Activated CD8-positive, alpha-beta memory T cell treated with anti-CD3 and anti-CD28 coated beads for 4 hours (primary cell): ENCODE data around the gene SPOUT1.
"Not testable (repeated sequence)": the region's sequence is repeated elsewhere in the genome, so short reads cannot be mapped to it uniquely, and the experiment has no call there.

ENCODE experiments used
- DNase-seq, 2 donors: peaks; one replicate each; pipeline ENCODE4 v3.0.0-alpha.2; 2020; ENCODE audit warnings: low read depth in 2 of 2

The SPOUT1 gene, protein sequence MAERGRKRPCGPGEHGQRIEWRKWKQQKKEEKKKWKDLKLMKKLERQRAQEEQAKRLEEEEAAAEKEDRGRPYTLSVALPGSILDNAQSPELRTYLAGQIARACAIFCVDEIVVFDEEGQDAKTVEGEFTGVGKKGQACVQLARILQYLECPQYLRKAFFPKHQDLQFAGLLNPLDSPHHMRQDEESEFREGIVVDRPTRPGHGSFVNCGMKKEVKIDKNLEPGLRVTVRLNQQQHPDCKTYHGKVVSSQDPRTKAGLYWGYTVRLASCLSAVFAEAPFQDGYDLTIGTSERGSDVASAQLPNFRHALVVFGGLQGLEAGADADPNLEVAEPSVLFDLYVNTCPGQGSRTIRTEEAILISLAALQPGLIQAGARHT

DNA sequence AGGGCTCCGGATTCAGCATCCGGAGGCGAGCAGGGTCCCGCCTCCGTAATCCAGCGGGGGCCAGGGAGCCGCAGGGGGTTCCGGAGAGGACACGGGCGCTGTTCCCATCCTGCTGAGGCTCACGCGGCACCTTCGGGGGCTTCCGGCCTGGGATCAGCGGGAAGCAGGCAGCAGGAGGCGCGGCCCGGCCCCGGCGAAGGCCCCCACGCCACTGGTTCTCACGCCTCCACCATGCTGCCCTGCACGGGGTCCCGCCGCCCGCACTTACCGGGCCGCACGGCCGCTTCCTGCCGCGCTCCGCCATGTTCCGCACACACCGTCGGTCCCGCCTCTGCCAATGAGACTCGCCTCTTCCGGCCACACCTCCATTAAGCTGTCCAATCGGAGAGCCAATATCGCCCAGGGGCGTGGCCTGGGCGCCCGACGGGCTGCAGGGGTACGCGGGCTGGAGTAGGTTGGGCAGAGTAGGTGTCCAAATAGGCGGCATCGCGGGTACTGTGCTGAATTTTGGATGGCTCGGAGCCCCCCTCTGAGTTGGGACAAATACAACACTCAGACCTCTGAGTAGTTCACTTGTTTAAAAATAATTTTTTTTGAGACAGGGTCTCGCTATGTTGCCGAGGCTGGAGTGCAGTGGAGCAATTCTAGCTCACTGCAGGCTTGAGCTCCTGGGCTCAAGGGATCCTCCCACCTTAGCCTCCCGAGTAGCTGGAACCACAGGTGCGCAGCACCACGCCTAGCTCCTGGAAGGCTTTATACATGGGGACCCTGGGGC lies at the start of gene SPOUT1:
TSS of gene SPOUT1 (minus strand) at position 318 of the 775 bp plus-strand sequence. CDS start at position 304, 14 bp downstream.
- DNase-seq, result peak; percentile 82

DNA sequence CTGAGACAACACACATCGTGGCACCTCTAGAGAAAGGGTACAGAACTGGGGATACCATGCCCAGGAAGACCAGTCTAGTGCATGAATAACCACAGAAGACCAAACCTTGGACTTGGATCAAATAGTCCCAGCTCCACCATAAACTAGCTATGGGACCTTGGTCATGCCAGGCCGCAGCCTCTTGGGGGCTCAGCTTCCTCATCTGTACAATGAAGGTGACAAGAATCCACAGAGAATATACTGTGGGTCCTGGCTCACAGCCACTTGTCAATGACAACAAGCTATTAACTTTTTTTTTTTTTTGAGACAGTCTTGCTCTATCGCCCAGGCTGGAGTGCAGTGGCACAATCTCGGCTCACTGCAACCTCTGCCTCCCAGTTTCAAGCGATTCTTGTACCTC lies 48.3 kb upstream of the SPOUT1 start:
- no peak for DNase-seq

DNA sequence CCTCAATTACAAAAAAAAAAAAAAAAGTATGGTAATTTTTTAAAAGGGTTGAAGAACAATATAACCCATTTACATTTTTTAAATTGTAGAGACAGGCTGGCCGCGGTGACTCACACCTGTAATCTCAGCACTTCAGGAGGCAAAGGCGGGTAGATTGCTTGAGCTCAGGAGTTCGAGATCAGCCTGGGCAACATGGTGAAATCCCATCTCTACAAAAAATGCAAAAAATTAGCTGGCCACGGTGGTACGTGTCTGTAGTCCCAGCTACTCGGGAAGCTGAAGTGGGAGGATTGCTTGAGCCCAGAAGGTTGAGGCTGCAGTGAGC lies 41.3 kb upstream of the SPOUT1 start:
- not testable (repeated sequence) for DNase-seq

DNA sequence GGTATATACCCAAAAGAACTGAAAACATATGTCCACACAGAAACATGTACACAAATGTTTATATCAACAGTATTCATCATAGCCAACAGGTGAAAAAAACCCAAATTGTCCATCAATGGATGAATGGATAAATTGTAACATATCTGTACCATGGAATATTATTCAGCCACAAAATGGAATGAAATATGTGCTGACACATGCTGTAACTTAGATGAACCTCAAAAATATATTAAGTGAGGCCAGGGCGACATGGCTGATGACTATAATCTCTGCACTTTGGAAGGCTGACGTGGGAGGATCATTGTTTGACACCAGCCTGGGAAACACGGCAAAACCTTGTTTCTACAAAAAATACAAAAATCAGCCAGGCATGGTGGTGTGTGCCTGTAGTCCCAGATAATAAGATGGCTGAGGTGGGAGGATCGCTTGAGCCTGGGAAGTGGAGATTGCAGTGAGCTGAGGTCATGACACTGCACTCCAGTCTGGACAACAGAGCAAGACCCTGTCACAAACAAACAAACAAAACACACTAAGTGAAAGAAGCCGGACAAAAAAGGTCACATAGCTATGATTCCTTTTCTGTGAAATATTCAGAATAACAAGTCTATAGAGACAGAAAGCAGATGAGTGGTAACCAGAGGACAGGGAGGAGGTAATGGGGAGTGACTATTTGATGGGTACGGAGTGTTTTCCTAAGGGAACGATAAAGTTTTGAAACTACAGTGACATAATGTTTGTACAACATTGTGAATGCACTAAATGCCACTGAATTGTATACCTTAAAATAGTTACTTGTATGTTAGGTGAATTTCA lies 40.7 kb upstream of the SPOUT1 start:
- DNase-seq, result no peak

DNA sequence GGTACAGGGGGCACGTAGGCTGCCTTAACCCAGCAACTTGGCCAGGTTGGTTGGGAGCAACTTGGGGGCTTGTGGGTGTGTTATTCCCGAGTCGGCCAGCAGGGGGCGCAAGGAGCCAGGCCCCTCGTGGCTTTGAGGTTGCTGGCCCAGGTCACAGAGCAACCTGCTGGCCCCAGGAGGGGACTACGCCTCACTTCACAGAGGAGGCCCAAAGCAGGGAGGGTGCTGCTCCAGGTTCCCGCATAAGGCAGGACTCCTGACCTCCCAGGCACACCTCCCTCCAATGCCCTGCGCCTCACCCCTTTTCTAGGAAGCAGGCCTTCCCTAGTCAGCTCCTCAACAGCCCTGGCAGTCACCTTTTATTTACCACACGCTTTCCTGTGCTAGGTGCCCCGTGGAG lies 34.1 kb upstream of the SPOUT1 start:
- peak; percentile 63 to 72 for DNase-seq

DNA sequence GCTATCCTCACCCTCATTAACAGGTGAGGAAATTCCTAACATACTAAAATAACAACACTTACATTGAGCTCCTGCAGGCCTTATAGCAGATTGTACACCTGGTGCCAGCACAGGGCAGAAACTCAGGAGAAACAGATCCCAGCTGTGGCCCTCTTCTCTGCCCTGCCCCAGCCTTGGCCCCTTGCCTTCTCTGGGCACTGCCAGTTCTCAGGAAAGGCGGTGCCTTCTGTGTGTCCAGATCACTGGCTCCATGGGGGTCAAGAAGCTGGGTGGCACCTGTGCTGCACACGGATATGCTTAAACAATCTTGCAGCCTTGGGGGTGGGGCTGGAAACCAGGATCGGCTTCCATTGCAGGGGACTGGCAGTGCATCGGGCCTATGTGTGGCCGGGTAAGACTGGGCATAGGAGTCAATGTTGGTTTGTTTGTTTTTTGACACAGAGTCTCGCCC lies 32.8 kb upstream of the SPOUT1 start:
- no peak for DNase-seq

DNA sequence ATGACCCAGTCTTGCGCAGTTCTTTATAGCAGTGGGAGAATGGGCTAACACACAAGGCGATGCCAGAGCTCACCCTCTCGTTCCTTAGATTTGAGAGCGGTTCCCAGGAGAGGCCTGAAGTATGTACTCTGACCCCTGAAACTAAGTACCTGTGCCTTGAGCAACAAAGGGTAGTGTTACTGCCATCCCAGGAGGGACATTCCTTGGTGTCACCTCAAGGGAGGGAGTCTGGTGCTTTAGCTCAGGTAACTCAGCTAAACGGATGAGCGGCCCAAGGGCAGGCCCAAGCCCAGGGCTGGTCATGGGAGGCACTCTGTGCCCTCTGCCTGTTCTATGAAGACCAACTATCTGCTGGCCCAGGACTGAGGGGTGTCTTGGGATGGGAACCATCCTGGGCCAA lies 31.9 kb upstream of the SPOUT1 start:
- no peak for DNase-seq

DNA sequence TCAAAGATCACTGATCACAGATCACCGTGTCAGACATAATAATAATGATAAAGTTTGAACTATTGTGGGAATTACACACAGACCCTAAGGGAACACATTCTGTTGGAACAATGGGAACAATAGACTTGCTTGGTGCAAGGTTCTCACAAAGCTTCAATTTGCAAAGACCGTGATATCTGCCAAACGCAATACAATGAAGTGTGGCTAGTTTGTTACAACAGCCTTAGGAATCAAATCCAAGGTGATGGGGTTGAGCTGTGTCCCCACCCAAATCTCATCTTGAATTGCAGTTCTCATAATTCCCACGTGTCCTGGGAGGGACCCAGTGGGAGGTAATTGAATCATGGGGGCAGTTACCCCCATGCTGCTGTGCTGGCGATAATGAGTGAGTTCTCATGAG lies 31.3 kb upstream of the SPOUT1 start:
- DNase-seq, result no peak

DNA sequence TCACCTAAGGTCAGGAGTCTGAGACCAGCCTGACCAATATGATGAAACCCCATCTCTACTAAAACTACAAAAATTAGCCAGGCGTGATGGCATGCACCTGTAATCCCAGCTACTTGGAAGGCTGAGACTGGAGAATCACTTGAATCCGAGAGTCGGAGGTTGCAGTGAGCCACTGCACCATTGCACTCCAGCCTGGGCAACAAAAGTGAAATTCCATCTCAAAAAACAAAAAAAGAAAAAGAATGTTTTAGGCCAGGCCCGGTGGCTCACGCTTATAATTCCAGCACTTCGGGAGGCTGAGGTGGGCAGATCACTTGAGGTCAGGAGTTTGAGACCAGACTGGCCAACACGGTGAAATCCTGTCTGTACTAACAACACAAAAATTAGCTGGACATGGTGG lies 28.9 kb upstream of the SPOUT1 start:
- not testable (repeated sequence) for DNase-seq

DNA sequence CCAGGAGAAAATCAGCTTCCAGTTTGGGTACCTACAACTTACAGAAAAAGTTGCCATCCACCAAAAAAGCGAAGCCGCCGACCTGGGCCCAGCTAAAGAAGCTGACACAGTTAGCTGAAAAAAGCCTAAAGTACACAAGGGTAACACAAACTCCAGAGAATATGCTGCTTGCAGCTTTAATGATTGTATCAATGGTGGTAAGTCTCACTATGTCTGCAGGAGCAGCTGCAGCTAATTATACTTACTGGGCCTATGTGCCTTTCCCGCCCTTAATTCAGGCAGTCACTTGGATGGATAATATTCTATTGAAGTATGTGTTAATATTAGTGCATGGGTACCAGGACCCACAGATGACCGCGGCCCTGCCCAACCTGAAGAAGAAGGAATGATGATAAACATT lies 24.9 kb upstream of the SPOUT1 start:
- not testable (repeated sequence) for DNase-seq

DNA sequence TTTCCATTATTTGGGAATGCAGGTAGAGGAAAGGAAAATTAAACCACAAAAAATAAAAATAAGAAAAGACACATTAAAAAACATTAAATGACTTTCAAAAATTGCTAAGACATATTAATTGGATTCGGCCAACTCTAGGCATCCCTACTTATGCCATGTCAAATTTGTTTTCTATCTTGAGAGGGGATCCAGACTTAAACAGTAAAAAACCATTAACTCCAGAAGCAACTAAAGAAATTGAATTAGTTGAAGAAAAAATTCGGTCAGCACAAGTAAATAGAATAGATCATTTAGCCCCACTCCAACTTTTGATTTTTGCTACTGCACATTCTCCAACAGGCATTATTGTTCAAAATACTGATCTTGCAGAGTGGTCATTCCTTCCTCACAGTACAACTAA lies 23.1 kb upstream of the SPOUT1 start:
- DNase-seq, result not testable (repeated sequence)

DNA sequence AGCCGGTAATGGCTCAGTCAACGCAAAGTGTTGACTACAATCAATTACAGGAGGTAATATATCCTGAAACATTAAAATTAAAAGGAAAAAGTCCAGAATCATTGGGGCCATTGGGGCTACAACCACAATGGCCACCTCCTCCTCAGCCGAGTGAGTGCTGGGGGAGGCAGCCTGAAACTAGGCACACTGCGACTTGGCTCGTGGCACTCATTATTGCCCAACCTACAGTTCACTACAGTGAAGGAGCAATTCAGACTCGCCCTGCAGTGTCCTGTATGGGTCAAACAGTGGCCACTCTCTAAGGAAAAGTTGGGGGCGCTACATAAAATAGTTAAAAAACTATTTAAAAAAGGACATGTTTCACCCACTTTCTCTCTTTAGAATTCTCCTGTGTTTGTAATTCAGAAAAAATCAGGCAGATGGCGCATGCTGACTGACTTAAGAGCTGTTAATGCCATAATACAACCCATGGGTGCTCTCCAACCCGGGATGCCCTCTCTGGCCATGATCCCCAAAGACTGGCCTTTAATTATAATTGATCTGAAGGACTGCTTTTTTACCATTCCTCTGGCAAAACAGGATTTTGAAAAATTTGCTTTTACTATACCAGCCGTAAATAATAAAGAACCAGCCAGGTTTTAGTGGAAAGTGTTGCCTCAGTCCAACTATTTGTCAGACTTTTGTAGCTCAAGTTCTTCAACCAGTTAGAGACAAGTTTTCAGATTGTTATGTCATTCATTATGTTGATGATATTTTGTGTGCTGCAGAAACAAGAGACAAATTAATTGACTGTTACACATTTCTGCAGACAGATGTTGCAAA lies 22.4 kb upstream of the SPOUT1 start:
- DNase-seq, result not testable (repeated sequence)

DNA sequence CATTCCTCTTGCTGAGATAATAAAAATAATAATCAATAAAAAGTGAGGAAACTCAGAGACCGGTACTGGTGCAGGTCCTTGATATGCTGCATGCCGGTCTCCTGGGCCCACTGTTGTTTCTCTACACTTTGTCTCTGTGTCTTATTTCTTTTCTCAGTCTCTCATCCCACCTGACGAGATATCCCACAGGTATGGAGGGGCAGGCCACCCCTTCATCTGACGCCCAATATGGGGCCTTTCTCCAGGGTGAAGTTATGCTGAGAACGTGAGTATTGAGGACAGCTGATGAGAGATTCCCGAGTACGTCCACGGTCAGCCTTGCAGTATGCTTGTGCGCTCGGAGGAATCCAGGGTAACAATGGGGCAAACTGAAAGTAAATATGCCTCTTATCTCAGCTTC lies 21.4 kb upstream of the SPOUT1 start:
- not testable (repeated sequence) for DNase-seq

DNA sequence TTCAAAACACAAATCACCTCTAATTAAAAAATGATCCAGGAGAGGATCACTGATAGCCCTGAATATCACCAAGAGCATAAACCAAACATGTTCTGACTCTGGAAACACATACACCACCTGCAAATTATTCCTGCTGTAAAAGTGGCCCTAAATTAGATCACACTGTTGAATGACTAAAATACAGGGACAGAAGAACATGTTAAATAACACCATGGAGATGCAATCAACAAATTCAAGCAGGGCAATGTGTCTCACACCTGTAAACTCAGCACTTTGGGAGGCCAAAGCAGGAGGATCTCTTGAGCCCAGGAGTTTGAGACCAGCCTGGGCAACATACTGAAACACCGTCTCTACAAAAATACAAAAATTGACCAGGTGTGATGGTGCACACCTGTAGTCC lies 18.2 kb upstream of the SPOUT1 start:
- DNase-seq, result no peak

DNA sequence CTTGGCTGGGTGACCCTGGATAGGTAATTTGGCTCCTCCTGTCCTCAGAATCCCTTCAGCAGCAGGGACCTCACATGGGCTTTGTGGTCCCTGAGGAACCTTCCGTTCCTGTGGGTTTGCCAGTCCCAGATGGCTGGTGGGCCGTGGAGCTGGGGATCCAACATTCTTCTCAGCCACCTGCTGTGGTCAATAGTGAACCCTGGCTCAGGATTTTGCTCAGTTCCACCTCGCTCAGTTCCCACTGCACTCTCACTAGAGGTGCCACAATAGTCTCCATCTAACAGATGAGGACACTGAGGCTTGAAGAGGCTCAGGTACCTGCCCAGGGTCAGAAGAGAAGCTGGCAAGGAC lies 17.1 kb upstream of the SPOUT1 start:
- DNase-seq, result no peak

DNA sequence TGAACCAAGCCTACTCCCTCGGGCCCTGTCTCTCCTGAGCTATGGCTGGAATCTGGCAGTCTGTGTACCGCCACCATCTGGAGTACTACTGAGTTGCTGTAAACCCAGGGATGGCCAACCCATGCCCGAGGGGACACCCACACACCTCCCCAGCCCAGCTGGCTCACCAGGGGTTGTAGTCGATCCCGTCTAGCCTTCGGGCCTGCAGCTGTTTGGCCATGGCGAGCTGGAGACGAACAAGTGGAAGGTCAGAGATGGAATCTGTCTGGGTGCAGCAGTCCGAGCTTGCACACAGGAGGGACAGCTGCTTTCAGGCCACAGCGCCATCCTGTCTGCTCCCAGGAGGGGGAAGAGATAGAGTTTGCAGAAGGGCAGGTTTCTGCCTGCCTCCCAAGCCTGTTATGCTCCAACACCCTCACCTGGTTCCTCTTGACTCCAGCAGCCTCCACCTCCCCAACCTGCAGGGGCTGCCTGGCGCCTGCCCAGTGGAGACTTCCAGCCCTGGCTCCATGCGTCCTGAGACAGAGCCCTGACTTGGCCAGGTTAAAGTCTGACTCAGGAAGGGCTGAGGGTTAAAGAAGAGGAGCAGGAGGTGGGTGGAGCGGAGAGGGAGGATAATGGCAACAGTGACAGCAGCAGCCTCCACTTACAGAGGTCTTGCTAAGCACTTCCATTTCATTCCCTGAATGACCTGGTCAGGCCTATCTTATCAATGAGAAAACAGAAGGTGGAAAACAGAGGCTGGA lies 15.8 kb upstream of the SPOUT1 start:
- DNase-seq, result no peak

DNA sequence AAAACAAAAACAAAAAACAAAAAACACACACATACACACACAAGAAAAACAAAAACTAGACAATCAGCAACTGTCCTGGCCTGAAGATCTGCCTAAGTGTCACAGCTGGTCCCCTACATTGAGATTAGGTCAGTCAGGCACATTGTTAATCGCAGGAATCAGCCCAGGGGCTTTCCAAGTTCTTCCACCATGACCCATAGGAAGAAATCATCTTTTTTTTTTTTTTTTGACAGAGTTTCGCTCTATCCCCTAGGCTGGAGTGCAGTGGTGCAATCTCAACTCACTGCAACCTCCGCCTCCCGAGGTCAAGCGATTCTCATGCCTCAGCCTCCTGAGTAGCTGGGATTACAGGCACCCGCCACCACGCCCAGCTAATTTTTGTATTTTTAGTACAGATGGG lies 13.6 kb upstream of the SPOUT1 start:
- DNase-seq, result not testable (repeated sequence)

DNA sequence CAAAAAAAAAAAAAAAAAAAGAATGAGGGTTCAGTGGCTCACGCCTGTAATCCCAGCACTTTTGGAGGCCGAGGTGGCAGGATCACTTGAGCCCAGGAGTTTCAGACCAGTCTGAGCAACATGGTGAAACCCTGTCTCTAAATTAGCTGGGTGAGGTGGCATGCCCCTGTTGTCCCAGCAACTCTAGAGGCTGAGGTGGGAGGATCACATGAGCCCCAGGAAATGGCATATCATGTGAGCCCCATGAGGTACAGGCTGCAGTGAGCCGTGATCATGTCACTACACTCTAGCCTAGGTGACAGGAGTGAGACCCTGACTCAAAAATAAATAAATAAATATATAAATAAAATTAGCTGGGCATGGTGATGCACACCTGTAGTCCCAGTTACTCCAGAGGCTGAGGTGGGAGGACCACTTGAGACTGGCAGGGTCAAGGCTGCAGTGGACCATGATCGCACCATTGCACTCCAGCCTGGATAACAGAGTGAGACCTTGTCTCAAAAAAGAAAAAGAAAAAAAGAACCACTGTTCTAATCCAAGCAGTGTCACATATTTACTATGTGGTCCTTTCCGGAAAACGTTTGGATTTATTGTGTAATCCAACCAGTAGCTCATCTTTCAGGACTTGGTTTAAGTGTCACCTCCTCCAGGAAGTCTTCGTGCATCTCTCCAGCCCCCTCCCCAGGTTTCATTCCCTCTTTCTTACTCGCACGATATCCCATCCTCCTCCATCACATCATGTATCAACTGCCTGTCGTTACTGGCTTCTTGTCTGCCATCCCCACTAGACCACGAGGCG lies 12.3 kb upstream of the SPOUT1 start:
- DNase-seq, result no peak

DNA sequence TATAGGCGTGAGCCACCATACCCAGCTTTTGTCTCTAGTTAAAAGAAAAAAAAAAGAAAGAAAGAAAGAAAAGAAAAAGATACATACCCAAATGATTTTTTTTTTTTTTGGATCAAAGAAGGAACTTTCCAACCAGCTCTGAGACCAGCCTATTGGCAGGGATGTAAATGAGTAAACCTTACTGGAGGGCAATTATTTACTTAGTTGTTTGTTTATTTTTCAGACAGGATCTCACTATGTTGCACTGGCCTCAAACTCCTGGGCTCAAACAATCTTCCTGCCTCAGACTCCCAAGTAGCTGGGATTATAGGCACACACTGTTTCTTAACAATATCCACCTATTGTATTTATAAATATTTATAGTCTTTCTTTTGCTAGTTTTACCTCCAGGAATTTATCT lies 10.9 kb upstream of the SPOUT1 start:
- DNase-seq, result no peak

DNA sequence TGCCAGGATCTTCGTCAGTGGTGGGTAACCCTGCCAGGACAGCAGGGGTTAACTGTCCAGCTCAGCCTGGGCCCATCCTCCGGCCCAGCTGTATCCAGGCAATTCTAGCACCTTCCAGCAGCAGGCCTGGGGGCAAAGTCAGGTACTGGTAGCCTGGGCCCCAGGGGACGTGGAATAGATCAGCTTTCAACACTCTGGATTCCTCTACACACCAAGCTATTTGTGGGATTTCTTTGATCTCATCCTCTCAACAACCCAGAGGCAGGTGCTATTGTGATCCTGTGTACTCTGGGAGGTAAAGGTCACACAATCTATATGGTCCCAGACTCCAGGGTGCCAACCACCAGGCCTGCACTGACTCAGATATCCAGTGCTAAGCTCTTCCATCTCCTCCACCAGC lies 8.7 kb upstream of the SPOUT1 start:
- DNase-seq, result no peak
